GM21526 (cell line): Measurements from ENCODE around the gene YIF1A.
"Not testable (repeated sequence)": the region's sequence is repeated elsewhere in the genome, so short reads cannot be mapped to it uniquely, and the experiment has no call there.

Experiments used
- ATAC-seq: cut with Tn5 transposase; IDR thresholded peaks from one replicate; pipeline ENCODE4 v1.9.1; 2021; ENCODE audit warnings: moderate library complexity; ENCODE audit not compliant: unreplicated experiment, low FRiP score

The YIF1A gene

DNA sequence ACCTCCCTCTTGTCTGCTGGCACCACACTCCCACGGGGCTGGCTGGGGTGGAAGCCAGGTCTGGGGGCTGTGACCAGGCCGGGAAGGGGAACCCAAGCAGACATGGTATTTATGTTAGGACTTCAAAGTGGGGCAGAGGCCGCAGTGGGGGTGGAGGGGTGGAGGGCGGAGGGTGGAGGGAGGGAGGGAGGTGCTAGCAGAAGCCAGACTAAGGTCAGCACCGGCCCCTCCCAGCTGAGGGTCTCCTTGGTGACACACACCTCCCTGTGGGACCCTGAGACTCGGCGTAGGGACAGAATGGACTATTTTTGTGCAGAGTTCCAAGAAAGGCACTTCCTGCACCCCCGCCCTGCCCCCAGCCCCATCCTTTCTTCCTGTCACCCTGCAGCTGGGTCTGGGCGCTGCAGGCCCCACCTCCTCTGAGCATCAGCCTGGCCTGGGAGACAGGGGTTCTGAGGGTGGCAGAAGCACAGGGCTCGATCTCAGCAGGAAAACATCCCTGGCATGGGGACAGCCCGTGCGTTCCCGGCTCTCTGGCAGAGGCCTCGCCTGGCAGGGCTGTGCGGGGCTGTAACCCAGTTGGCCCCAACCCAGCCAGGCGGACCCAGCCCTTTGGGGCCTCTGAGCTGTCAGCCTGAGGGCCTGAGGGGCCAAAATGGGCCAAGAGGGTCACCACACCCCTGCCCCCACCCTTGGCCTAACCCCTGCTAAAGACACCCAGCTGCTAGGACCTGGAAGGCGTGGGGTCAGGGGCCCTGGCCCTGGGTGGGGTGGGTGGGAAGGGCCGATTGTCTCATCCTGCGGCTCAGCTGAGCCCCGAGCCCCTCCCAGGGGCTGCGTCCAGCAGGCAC lies 37.5 kb upstream of the YIF1A start:
- ATAC-seq, result no peak

DNA sequence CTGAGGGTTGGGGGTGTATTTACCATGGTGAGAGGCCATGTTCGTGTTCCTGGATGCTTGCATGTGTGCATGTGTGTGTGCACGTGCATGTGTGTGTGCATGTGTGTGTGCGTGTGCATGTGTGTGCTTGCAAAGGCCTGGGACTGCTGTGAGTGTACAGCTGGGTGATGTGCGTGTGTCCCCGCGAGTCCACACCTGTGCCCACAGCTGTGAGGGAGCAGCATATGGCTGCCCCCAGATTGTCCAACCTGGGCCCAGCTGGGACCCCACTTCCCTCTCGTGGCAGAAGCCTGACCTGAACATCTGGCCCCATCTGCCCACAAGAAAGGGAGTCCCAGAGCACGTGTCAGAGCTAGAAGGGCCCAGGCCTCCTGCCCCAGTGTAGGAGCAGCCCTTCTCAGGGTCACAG lies 36.3 kb upstream of the YIF1A start:
- ATAC-seq, result no peak

DNA sequence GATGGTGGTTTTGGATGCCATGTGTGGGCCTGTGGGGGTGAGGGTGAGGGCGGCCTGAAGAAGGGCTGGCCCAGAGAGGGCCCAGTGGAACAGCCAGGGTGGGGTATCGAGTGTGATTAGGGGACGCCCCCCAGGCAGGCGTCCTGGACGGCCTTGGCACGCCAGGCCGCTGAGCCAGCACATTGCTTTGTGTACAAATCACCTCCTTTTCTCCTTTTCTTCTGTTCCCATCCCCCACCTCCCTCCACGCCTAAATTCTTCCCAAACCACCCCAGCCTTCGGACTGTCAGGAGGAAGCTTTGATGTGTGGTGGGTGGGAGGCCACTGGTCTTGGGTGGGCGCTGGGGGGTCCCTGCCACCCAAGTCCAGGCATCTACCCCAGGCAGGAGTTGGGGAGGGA lies 35.7 kb upstream of the YIF1A start:
- no peak for ATAC-seq

DNA sequence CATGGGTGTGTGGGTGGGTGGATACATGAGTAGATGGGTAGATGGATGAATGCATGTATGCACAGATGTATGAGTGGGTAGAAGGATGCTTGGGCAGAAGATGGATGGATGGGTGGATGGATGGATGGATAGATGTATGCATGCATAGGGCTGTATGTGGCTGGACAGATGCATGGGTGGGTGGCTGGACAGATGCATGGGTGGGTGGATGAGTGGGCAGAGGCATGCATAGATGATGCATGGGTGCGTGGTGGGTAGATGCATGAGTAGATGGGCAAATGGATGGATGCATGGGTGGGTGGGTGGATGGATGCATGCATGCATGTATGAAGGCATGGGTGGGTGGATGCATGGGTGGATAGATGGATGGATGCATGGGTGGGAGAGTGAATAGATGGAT lies 34.7 kb upstream of the YIF1A start:
- ATAC-seq, result no peak

DNA sequence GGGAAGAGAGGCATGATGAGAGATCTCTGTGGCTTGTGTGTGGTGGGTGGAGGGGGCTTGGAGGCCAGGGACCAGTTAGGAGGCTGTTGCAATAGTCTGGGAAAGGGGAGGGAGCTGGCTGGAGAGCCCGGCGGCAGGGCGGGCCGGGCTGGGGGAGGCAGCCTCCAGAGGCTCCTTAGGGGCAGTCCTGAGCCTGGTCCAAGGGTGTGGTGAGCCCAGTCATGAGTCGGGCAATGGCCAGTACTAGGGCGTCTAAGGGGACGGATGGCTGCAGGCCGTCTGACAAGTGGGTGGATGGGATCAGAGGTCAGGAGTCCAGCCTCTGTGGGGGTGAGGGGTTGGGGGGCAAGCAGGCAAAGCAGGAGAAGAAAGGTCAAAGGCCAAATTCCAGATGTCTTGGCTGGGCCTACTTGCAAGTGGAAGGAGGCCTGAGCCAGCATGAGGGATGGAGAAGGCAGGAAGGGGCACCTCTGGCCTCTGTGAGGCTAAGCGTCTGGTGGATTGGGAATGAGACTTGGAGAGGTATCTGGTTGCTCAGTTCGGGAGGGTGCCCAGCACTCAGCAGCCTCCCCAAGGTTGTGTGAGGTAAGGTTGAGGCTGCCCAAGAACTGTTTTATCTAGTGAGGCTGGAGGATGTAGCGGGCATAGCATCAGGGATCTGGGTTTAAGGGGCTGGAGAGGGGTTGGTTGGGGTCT lies 33.9 kb upstream of the YIF1A start:
- no peak for ATAC-seq

DNA sequence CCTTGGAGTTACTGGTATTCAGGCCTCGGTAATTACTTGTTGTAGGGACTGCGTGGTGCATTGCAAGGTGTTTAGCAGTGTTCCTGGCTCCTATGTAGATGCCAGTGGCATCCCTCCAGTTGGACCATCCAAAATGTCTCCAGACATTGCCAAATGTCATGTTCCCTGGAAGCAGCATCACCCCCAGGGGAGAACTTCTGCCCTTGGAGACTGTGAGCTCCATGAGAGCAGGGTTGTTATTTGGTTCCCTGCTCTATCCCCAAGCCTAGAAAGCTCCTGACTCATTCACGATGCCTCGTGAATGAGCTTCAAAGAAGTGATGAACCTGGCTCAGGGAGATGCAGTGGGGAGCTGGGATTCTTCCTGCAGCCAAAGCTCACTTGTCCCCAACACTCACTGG lies 32.7 kb upstream of the YIF1A start:
- no peak for ATAC-seq

DNA sequence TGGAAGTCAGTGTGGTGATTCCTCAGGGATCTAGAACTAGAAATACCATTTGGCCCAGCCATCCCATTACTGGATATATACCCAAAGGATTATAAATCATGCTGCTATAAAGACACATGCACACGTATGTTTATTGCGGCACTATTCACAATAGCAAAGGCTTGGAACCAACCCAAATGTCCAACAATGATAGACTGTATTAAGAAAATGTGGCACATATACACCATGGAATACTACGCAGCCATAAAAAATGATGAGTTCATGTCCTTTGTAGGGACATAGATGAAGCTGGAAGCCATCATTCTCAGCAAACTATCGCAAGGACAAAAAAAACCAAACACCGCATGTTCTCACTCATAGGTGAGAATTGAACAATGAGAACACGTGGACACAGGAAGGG lies 31.8 kb upstream of the YIF1A start:
- not testable (repeated sequence) for ATAC-seq

DNA sequence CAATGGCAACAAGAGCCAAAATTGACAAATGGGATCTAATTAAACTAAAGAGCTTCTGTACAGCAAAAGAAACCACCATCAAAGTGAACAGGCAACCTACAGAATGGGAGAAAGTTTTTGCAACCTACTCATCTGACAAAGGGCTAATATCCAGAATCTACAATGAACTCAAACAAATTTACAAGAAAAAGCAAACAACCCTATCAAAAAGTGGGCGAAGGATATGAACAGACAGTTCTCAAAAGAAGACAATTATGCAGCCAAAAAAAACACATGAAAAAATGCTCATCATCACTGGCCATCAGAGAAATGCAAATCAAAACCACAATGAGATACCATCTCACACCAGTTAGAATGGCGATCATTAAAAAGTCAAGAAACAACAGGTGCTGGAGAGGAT lies 31.3 kb upstream of the YIF1A start:
- ATAC-seq, result not testable (repeated sequence)

DNA sequence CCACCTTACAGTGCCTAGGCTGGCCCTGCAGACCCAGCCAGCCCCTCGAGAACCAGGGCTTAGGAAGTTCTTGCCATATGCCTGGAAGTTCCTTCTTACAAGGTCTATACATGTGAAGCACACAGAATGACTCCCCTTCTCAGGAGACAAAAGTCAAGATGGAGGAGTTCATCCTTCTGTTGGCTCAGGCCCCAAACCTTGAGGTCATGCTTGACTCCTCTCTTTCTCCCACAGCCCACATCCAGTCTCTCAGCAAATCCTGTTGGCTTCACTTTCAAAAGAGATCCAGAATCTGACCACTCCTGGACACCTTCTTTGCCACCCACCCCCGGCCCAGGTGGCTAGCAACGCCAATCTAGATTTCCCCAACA lies 29.6 kb upstream of the YIF1A start:
- ATAC-seq, result no peak

DNA sequence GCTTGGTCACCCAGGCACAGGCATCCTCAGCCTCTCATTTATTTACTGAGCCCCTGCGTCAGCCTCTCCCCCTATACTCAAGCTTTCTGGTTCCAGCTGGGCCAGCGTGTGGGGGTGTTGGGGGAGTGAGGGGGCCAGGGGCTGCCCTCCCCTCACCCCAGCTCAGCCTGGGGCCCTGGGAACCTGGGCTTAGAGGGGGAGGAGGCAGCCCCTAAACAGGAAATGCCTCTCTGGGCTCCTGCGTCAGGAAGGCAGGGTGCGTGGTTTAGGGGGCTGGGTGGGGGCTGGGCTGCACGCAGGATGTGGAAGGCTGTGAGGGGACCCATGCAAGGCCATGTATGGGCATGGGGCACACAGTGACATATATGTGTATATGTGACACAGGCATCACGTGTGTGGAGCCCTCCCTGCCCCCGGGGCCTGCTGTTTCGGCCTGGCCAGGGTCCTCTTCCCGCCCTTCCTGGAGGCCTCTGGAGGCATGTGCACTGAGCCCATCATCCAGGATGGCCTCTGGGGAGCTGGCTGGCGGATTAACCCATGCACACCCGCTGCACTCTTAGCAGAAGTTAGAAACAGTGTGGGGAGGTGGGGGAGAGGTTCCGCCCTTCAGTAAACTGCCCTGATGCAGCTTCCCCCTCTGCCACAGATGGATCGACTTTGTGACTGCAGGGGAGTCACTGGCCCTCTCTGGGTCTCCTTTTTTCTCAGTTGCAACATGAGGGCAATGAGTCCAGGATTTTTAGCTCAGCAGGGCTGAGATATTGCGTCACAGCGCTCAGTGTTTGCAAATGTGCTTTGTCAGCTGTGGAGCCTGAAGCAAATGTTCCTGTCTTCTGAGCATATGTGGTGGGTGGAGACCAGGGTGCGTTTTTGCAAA lies 29.0 kb upstream of the YIF1A start:
- ATAC-seq, result no peak

DNA sequence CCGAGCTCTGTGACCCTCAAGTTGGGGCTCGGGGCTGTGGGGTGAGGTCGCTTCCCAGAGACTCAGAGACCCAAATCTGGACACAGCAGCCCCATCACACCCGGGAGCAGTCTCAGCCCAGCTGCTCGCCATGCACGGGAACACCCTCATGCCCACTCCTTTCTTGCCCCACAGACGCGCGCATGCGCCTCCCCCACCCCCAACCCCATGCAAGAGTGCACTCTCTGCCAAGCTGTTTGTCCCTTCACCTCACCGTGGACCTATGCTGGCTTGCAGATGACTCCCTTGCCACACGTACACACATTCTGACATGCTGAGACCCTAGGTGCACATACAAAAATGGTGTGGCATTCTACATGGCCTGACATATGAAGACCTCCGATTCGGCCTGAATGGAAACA lies 28.4 kb upstream of the YIF1A start:
- no peak for ATAC-seq

DNA sequence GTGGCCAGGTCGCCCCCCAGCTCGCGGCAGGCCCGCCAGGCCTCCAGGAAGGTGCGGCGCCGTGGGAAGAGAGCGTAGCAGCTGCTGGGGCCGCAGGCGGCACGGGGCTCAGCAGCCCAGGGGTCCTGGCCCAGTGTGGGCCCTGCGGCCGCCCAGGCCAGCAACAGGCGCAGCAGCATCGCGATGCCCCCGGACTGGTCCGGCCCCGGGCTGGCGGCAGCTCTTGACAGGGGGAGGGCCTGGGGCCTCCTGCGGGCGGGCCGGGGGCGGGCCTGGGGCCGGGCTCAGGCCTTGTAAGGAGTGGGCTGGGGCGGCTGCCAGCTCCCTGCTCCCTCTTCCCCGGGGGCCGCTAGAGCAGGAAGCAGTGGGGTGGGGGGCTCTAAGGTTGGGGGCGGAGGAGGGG lies 27.9 kb upstream of the YIF1A start, which contains the start of gene CD248:
TSS of gene CD248 (minus strand) at position 196 of the 403 bp plus-strand sequence. CDS start at position 179, 17 bp downstream.
- ATAC-seq, result no peak

DNA sequence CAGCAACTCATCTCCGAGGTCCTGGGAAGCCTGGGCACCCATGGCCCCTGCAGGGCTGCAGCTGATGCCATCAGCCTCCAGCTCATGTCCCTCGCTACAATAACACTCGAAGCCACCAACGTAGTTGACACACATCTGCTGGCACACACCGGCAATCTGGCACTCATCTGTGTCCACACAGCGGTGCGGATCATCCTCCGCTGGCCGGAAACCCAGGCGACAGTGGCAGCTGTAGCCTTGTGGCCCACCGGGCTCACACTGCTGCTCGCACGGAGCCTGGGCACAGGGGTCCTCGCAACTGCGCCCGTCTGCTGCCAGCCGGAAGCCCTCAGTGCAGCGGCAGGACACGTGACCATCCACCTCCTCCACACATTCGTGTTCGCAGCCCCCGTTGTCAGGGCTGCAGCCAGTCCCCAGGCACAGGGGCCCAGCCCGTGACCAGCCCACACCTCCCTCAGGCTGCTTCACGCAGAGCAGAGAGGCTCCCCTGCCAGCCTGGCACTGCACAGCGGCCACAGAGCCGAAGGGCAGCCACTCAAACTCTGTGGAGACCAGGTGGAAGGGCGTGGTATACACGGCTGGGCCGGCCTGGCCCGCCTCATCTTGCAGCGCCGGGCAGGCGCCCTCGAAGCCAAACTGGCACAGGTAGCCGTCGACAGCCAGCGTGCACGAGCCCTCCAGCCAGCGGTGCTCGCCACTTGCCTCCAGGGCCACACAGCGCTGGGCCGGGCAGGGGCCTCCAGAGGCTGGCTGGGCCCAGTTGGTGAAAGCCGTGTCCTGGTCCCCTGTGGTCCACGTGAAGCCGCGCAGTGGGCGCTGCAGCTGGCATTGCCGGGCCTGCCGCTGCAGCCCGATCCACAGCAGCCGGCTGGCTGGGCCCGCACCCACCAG lies 27.2 kb upstream of the YIF1A start:
- no peak for ATAC-seq

DNA sequence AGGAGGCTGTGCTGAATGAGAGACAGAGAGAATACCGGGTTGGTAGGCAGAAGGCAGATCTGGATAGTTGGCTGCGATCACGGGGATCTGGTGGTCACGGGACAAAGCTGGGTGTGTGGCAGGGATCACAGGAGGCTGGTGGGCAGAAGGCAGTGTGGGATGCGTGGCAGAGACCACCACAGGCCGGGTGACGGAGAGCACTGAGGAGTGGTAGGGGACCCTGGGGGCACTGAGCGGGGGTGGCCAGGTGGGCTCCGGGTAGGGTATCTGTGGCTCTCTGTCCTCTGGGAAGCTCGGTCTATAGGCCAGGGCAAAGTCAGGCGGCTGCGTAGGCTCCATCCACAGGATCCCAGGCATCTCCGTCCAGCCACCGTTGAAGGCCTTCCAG lies 26.5 kb upstream of the YIF1A start:
- ATAC-seq, result no peak

DNA sequence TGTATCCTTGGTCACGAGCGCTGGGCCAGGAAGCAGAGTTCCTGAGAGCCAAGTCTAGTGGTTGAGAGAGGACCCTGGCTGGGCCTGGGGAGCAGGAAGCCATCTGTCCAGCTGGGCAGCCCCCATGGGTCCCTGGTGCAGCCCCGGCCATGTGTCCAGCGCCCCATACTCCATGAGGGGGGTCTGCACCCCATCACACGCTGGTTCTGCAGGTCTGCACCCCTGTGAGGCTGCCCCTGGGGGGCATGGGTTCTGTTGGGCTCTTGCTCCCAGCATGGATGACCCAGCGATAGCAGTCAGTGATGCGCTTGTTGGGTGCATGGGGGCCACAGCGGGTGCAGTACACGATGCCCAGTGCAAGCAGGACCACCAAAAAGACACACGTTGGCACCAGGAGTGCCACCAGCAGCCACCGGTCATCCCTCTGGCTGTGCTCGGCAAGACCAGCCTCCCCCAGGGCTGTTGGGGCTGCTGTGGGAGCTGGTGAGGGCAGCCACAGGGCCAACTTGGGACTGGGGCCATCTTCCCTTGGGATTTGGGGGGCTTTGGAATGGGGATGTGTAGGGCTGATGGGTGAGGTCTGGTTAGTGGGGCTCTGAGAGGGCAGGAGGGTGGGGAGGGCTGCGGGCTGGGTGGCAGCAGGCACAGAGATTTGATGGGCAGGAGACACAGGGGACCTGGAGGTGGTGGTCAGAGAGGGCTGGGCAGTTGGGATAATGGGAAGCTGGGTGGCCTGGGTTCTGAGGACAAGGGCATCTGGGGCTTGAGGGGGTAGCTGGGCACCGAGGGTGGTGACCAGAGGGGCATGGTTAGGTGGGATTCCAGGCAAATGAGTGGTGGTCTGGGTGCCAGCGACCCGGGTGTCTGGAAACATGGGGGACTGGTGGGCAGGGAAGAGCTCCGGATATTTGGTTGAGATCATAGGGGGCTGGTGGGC lies 25.9 kb upstream of the YIF1A start:
- no peak for ATAC-seq

DNA sequence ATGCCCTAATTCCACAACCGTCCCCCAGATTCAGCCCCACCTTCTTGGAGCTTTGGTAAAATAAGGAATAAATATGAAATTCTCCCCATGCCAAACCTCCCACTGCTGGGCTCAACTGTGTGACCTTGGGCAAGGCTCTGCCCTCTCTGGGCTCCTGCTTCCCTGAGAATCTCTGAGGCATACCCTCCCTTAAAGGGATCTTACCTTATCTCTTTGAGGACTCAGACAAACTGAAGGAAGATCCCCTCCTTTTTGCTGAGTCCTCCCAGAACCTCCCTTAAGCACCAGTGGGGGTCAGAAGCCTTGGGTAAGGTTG lies 25.2 kb upstream of the YIF1A start:
- no peak for ATAC-seq

DNA sequence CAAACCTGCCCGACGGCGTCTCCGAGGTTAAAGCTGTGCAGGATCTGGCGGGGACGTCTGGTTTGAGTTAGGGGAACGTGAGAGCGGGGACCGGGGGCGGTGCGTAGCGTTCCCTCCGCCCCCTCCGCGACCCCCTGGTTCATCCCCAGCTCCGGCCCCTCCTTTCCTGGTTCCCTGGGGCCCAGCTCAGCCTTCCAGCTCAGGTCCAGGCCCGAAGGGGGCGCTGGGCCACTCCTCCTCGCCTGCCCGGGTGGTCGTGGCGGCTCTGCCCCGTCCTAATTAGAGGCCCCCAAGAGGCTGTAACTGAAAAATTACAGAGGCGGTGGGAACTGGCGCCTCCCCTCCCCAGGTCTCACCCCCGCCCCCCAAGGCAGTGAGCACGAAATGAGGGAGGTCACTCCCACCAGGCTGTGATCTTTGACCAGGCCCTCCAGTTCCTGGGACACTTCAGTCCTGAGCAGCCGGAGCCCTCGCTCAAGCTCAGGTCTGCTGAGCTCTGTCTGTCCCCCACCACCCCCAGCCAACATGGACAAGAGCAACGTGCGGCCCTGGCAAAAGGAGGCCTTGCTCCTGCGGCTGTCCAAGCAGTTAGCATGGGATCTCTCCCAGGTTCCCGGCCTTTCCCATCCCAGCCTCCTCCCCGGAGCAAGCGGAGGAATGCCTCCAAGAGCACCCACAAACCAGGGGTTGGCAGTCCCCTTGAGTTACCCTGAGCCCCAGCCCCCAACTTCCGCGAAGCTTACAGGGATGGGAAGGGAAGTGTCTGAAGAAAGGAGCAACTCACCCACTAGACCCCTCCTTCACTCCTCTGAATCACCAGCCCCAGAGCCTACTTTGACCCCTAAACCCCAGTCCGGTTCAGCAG lies 24.6 kb upstream of the YIF1A start:
- no peak for ATAC-seq
